GM13976 (cell line): Measurements from ENCODE around the gene GPRC5A.

Experiments used
- DNase-seq: peaks from one replicate; pipeline ENCODE4 v3.0.0; 2012; ENCODE audit warnings: low spot score
- CTCF ChIP-seq: IDR thresholded peaks from 2 replicates; pipeline ENCODE4 v1.5.1; 2012; ENCODE audit warnings: borderline replicate concordance, mild to moderate bottlenecking; ENCODE audit not compliant: insufficient read depth; ENCODE audit errors: extremely low read depth, missing control alignments, control extremely low read depth
- in situ Hi-C: fragments of 300-500 bp; cut with MboI; formaldehyde crosslinking; loops from one replicate; pipeline ENCODE4 v1.12.0; 2022; ENCODE audit warnings: low sequenced_read_pairs, mixed read lengths, inconsistent platforms; ENCODE audit not compliant: unreplicated experiment

The GPRC5A gene

DNA sequence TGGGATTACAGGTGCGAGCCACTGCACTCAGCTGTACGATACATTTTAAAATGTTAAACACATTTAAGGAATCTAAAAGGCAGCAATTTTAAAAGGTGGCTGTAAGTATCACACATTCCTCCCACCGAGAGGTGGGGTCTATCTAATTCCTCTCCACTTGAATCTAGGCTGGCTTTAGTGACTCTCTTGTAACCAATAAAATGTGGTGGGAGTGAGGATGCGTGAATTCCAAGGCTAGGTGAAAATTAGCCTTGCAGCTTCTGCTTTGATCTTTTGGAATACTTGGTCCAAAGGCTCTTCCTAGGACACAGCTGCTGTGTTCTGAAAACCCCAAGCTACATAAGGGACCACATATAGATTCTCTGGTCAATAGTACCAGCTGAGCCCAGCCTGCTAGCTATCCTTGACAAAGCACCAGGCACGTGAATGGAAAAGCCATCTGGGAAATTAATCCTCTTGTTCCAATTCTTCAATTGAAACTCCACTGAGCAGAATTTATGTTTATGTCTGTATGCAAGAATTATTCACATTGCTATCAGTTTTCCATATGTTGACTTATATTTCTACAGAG lies 69.4 kb downstream of the GPRC5A start:
- no peak for DNase-seq
- TF ChIP-seq CTCF: no peak
- in situ Hi-C loops: no loop called here

GRCh38 chr12:12964255-12964654 lies 72.9 kb downstream of the GPRC5A start:
- no peak for TF ChIP-seq CTCF
- no peak for DNase-seq
- in situ Hi-C loops: no loop called here

GRCh38 chr12:12965836-12966235 lies 74.5 kb downstream of the GPRC5A start:
- in situ Hi-C loops: no loop called here
- TF ChIP-seq CTCF: no peak
- no peak for DNase-seq
